Measurements from ENCODE around the gene OXNAD1.

Gene OXNAD1

DNA sequence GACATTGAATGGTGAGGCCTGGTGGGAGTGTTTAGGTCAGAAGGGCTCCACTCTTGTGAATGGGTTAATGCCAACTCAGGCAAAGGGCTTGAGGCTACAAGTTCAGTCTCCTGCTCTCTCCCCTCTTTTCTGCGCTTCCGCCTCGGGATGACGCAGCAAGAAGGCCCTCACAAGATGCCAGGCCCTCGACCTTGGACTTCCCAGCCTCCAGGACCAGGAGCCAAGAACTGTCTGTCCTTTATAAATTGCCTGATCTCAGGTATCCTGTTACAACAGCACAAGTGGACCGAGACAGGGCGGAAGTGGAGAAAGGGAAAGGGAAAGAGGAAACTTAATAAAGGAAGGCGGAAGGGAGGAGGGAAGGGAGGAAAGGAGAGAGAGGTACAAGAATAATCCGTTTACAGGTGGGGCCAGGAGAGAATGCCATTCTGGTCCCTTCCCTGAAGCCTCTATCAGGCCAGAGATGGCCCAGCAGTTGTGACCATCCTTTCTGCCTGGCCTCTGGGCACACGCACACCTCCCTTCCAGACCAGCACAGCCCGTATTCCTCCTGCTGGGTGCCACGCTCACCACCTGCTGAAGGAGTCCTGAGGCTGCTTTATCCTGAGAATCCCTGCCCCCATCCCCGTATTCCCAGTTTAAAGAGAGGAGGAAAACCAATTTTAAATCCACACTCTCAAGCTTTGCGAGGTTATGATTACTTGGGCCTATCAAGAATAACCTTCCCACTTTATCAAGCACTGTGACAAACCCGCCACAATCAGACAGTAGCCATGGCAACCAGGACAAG lies 64.2 kb downstream of the OXNAD1 start:
- no peak for DNase-seq

DNA sequence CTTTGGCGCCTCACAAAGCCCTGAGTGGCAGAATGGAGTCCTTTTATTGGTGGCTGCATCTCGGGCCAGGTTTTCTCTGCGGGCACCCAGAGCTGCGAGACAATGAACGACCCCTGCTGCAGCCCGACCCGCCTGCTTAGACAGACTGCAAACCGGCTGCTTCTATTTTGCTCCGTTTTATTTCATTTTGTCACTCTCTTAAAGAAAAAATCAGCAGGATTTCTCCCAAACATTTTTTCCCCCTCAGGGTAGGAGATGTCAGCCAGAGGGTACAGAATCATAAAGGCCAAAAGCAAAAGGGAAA lies 64.8 kb downstream of the OXNAD1 start:
- no peak for DNase-seq

DNA sequence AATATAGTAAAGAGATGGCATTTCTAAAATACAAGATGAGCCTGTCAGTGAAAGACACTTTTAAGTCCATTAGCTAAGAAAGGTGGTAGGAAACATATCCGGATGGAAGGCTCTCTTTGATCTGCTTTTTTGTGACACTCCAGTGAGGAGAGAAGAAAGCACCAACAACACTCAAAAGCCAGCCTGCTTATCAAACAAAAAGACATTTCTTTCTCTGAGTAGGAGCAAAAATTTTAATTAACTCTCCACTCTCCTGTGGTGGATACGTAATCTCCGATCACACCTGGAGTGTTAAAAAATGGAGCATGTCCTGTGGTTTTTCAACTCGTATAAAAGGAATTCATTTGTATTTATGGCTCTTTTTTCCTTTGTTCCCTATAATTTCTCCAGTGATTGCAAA lies 65.3 kb downstream of the OXNAD1 start:
- no peak for DNase-seq

DNA sequence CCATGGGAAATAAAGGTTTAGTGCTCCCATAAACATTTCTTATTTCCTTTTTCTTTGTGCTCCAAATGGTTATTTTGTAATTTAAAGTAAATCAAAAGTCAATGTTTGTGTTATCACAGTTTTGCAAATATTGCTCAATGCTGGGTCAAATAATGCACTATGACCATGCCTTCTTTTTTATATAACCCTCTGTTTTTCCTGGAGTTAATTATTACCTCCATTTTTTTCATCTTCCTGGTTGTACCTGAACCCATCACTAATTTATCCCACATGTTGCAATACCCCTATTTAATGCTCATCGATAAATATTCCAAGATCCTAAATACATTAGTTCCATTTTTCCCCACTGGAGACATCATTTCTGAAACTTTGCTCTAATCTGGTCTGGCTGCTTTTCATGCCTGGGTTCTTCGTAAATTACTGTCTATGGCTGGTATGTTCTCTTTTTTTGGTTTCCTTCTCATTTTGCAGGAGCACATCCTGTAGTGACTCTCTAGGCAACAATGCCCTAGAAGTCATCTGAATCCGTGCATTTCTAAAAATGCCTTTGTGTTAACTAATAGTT lies 66.4 kb downstream of the OXNAD1 start:
- DNase-seq, result no peak

DNA sequence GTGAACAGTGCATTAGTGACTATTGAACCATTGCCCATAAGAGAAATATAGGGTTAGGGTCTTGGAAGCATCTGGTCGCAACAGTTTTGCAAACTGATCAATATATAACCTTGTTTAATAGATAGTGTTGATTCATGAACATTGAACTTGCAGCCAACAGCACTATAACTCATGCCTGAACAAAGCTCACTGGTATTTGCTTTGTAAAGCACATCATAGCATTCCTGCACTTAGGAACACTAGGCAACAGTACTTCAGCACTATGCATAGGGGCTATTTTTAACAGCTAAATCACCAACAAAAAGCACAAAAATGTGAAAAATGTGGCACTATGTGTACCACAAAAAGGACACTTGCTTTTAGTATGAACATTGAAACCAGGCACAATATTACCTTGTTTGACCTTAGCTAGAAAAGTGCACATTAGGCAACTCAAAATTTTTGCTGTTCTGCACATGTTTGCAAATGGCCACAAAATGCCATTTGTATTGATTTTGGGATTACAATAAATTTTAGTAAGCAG lies 68.0 kb downstream of the OXNAD1 start:
- no peak for DNase-seq

DNA sequence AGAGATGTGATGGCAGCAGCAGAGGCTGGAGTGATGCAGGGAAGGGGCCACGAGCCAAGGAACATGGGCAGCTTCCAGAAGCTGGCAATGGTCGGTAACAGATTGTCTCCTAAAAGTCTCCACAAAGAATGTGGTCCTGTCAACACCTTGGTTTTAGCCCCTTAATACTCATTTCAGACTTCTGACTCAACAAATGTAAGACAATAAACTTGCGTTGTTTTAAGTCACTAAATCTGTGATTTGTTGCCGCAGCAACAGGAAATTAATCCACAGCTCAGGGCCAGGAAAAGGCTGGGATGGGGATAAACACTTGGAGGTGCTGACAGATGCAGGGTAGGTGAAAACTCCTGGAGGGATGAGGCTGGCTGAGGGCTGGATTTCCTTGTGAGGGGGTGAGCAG lies 69.9 kb downstream of the OXNAD1 start:
- DNase-seq, result no peak

DNA sequence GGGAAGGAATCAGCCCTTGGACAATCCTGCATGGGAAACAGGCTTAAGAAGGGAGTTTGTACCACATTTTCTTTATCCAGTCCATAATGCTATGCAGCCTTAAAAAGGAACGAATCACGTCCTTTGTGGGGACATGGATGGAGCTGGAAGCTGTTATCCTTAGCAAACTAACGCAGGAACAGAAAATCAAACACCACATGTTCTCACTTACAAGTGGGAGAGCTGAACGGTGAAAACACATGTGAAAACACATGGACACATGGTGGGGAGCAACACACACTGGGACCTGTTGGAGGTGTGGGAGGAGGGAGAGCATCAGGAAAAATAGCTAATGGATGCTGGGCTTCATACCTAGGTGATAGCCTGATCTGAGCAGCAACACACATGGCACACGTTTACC lies 70.3 kb downstream of the OXNAD1 start:
- DNase-seq, result no peak

DNA sequence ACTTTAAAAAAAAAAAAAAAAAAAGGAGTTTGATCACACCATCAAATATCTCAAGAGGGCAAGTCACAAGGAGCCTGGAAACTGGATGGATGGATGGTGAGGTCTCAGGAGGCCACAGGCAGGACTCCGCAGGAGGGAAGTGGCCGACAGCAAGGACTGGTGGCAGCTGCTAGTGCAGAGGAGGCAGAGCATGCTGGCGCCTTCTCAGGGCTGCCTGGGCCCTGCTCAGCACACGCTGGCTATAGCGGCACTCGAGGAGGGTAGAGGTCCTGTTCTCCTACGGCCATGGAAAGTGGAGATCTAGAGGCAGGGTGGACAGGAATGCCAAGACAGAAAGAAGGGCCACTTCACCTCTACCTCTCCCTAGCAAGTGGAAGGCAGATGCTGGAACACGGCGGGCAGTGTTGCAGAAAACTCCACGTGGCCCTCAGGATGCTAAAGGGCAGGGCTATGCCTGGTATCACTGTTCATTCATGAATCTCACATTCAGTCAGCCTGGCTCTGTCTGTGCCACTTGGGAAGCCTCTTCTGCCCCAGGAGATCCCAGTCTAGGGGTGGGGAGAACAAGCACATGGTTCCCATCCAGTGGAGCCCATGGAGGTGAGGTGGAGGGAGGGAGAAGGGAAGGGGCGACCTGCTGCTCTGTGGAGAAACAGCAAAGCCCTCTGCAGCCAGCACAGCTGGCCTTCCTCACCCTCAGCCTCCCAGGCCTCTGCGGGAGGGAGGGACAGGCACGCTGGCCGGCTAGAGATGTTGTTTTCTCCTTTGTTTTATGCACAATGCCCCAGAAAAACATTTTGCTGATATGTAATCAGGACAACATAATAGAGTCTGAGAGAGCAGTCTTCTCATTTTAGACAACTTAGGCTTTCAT lies 71.0 kb downstream of the OXNAD1 start:
- DNase-seq, result no peak

DNA sequence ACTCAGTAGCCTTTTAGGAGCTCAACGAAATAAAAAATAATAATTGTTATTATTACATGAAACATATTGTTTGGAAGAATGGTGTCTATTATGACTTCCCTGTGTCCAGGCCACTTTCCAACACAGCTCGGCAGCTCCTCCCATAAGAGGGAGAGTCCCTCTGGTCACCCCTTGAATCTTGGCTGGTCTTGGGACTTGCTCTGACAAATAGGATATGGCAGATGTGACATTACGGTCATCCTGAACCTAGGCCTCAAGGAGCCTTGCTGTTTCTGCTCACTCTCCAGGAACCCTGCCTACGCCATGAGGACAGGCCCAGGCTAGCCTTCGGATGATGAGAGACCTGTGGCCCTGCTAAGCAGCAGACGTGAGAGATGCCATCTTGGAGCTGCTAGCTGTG lies 71.8 kb downstream of the OXNAD1 start:
- DNase-seq, result no peak

DNA sequence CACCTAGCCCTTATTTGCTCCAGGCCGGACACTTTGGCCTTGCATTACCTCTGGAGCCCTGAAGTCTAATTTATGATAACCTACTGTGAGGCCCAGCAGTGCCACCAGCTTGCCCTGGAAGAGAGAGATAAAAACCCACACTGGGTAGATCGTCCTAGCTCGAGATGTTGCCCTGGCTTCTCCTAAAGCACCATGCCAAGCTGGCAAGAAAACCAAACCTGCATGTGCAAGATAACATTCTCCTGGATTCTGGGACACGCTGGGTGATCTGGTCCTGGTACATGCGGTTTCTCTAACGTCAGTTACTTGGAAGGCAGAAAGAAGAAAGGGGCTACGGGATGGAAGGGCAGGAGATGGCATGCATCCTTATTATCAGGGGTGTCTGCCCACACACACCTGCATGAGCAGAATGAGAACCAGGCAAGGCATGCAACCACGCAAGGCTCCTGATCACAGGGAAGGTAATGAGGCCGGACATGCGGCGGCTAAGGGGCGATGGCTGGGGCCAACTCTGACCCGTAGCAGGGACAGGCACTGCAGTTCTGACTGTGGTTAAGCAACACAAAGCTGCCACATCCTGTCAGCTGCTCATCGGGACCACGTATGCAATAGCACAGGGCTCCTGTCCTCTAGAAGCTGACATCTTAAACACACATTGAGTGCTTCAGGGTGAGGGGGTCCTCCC lies 73.0 kb downstream of the OXNAD1 start:
- DNase-seq, result no peak

DNA sequence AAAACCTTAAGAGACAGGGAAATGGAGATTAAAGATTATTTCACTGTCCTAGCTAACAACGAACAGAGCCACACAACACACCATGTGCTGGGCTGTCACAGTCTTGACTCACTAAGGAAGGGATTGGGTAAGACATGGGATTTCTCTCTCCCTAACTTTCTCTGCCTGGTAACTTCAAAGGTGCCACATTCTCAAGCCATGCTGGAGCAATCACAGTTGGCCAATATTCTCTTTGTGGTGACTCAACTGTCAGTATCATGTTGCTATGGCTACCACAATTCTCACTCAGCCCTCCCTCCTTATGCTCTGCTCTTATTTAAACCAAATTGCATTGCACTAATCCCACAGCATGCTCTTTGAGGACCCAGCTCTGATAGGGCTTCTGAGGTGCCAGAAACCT lies 74.0 kb downstream of the OXNAD1 start:
- DNase-seq, result no peak

DNA sequence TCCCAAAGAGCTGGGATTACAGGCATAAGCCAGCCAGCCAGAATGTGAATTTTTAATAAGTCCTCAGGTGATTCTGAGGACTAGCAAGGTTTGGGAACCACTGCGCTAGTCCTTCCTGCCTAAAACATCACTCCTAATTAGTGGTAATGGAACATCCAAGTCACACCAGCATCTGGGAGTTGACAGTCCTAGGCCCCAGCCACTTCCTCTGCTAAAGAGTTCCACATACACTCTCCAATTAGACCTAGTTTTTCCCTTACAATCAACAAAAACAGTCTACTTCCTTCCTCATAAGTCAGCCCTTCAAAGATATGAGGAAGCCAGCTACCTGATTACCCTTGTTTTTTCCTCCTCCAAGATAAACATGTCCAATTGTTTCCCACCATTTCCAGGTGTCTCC lies 78.1 kb downstream of the OXNAD1 start:
- no peak for DNase-seq

DNA sequence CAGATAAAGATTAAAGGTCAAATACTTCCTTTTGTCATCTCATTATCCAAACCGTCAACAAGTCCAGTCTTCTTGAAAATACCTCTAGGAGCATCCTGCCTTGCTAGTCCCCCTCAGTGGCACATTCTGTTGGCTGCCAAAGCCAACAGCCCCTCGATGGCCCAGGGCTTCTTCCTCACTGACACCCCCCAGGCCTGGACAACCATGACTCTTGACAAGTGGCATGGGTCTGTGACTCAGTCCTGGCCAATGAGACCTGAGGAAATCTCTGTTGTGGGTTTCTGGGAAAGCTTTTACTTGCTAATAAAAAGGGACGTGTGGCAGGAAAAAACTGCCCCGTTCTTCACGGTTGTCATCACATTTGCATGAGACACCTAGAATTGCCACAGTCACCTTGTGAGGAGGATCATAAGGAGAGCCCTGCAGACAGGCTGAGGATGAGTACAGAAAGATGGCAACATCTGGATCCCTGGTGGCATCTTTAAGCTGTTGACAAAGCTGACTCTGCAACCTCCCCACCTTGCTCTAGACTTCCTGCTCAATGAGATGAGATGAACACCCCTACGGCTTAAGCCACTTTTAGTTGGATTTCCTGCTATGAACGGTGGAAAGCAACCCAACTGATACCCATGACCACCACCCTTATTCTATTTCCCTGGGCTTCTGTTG lies 81.5 kb downstream of the OXNAD1 start:
- no peak for DNase-seq

DNA sequence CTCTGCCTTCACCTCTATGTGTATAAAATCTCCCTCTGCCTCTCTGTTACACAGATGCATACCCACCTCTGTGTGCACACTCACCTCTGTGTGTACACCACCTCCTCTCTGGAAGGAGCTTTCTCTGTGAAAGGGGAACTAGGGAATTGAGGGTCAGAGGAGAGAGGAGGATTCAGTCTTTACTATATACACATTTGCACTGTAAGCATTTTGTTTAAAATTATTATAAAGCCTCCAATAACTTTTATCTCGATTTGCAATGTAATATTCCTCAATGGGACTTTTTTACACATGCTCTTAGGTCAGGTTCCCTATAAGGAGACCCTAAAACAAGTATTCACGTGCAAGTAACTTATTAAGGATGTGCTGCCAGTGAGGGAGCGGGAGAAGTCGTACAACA lies 82.5 kb downstream of the OXNAD1 start:
- DNase-seq, result no peak

DNA sequence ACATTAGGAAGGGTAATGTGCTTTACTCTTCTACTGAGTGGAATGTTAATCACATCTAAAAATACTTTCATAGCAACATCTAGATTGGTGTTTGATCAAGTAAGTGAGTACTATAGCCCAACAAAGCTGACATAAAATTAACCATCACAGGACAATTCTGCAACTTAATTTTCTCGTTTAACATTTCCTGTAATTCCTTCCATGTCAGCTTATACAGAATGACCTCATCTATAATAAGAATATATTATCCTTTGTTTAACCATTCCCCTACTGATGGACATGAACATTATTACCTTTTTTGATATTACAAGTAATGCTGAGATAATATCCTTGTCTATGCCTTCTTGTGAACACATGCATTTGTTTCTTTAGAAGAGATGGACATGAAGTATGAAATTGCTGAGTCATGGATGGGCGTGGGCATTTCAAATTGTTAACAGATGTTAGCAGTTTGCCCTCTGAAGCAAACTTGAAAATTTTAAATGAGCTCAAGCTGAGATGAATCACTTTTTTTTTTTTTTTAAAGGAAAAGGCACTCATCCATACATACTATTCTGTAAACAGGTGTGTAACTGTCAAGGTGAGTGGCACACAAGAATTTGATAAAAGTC lies 85.1 kb downstream of the OXNAD1 start:
- no peak for DNase-seq

DNA sequence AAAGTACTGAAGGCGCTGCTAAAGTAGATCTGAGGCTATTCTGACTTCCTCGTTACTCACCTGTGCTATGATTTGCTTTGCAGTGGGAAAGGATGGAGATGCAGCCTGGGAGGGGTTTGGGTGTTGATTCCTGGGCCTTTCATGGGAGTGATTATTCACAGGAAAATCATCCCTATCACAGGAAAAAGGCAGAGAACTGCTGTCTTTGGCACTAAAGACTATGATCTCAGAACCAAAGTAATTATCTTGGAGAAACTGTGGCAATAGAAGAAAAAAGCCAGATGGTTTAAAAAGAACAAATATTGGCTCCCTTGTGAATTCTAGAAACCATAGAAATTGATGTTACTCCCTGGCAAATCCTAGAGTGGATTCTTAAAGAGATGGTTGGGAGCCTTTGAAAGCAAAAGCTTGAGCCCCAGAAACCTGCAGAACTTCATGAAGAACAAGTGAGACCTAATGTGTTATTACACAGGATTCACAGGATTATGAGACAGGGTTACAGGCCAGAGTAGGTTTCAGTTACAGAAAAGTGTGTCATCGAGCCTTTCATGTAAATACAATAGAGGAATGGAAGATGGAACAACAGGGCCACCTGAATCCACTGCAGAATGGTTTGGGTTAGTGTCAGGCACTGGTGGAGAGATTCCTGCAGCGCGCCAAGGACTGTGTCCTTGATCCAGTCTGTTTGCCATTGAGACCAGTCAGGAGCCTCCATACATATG lies 85.7 kb downstream of the OXNAD1 start:
- no peak for DNase-seq

DNA sequence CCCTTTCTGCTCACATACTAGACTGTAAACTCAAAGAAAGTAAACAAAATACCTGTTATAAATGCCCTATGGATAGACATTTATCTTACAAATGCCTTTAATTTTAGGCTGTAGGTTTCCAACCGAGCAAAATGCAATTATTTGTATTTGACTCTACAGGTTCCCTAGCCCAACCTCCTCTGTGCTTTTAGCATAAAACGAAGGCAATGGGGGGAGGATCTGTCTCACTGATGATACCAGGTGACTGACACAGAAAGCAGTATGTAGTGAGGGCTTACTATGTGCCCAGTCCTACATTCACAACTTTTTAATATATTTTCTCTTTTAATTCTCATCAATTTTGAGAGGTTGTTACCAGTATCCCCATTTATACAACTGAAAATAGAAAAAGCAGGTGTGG lies 87.4 kb downstream of the OXNAD1 start:
- DNase-seq, result no peak

DNA sequence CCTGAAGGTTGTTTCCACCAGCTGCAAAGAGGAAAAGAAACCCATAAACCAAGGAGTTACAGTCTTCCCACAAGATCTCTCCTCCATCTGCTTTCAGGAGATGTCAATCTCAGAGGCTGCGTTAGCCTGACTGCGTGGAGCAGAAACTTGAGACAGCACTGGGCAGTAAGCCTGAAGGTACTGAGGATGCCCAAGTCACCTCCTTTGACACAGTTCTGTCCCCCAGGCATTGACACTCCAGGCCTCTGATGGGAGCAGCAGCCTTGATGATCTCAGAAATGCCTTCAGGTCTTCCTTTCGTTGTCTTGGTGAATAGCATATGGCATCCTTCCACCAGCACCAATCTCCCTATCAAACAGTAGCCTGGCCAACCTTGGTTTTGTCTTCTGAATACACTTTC lies 89.3 kb downstream of the OXNAD1 start:
- DNase-seq, result no peak
